ENCODE measurements around the gene LIMD2. TPM values are rescaled to one million over a fixed set of nuclear protein-coding genes. Genes with fewer than 3 reads are reported as not detected.

LIMD2 gene
- total and polyA plus RNA-seq, 2 experiments from 2014 or later: 98.8 to 105 TPM

- TF ChIP-seq, protein P1, sequence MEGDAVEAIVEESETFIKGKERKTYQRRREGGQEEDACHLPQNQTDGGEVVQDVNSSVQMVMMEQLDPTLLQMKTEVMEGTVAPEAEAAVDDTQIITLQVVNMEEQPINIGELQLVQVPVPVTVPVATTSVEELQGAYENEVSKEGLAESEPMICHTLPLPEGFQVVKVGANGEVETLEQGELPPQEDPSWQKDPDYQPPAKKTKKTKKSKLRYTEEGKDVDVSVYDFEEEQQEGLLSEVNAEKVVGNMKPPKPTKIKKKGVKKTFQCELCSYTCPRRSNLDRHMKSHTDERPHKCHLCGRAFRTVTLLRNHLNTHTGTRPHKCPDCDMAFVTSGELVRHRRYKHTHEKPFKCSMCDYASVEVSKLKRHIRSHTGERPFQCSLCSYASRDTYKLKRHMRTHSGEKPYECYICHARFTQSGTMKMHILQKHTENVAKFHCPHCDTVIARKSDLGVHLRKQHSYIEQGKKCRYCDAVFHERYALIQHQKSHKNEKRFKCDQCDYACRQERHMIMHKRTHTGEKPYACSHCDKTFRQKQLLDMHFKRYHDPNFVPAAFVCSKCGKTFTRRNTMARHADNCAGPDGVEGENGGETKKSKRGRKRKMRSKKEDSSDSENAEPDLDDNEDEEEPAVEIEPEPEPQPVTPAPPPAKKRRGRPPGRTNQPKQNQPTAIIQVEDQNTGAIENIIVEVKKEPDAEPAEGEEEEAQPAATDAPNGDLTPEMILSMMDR (conservative IDR thresholded peaks at IDR 0.05; ENCODE audit: low read depth in 2 of 2): no peak
- TF ChIP-seq NANOG (IDR thresholded peaks at IDR 0.05; ENCODE audit: borderline replicate concordance): no peak
- TF ChIP-seq ETS1 (IDR thresholded peaks at IDR 0.05): no peak
- no peak for TF ChIP-seq POLR2AphosphoS5 (IDR thresholded peaks at IDR 0.05; ENCODE audit: low read depth)
- no peak for TF ChIP-seq STAT1 (IDR thresholded peaks at IDR 0.05; ENCODE audit: unreplicated experiment)
- TF ChIP-seq EZH2phosphoT487 (IDR thresholded peaks at IDR 0.05; ENCODE audit: unreplicated experiment): no peak
- no peak for TF ChIP-seq ZNF114 (CRISPR knock-in tag; IDR thresholded peaks at IDR 0.05)
- TF ChIP-seq ZNF331 (CRISPR knock-in tag; IDR thresholded peaks at IDR 0.05; ENCODE audit: low read depth): no peak
Observed at GRCh38 chr17:63706336-63707082, 6.6 kb upstream of the LIMD2 start (continued).

- Histone ChIP-seq H3K27me3 (ENCODE audit: insufficient read depth) (no peaks in the 10 kb centered on the region; the same call in 1 of the 2 replicates), H3K9me2 (ENCODE audit: insufficient read depth) (no peaks in the 10 kb centered on the region), H3K79me2 (replicated peaks; ENCODE audit: insufficient read depth) (peaks cover 6% of the 10 kb centered on the region; the same call in 1 of the 2 replicates), H3K4me2 (no peak overlapping the region), H3K4me3 (no peak overlapping the region), H3K4me1 (ENCODE audit: insufficient read depth) (peaks cover 15% of the 10 kb centered on the region), H3F3A (replicated peaks; ENCODE audit: low read depth) (no peaks in the 10 kb centered on the region), H3K27ac (ENCODE audit: low read depth) (no peak overlapping the region), H3K36me3 (ENCODE audit: insufficient read depth) (no peaks in the 10 kb centered on the region; the same call in 1 of the 2 replicates), H2AFZ (no peak overlapping the region), H4K20me1 (replicated peaks; ENCODE audit: insufficient read depth) (no peaks in the 10 kb centered on the region; the same call in 1 of the 2 replicates)
- H3K9me3 Mint-ChIP-seq: no peaks in the 10 kb centered on the region
- H3K4me3 Mint-ChIP-seq: no peak overlapping the region
- H3K36me3 Mint-ChIP-seq (ENCODE audit: low read depth): peaks cover 50% of the 10 kb centered on the region
- ATAC-seq: no peak
- no peak overlapping the region for H3K27ac Mint-ChIP-seq
- no peak for DNase-seq (ENCODE audit: low spot score)
- H3K27me3 Mint-ChIP-seq (ENCODE audit: insufficient read depth, low read depth, poor library complexity): peaks cover 19% of the 10 kb centered on the region
- peaks cover 28% of the 10 kb centered on the region for H3K4me1 Mint-ChIP-seq
- TF ChIP-seq JUNB (IDR thresholded peaks at IDR 0.05; ENCODE audit: unreplicated experiment) (no peak), EZH2phosphoT487 (IDR thresholded peaks at IDR 0.05; ENCODE audit: unreplicated experiment) (no peak), ZNF462 (CRISPR knock-in tag; IDR thresholded peaks at IDR 0.05) (no peak), POLR2AphosphoS5 (IDR thresholded peaks at IDR 0.05; ENCODE audit: low read depth) (no peak), ZNF331 (CRISPR knock-in tag; IDR thresholded peaks at IDR 0.05; ENCODE audit: low read depth) (no peak), ETS1 (IDR thresholded peaks at IDR 0.05) (no peak), NANOG (IDR thresholded peaks at IDR 0.05; ENCODE audit: borderline replicate concordance) (no peak)
Observed at GRCh38 chr17:63705657-63706056, 5.7 kb upstream of the LIMD2 start.
